Parathyroid adenoma (tissue), 2 donors: ENCODE measurements around the gene VEGFA.
A peak's percentile ranks its signal among the peaks of the same experiment; 100 is the strongest.

ENCODE experiments used
- H2AFZ ChIP-seq: fragments of 300-600 bp; sonication (generic); one replicate; pipeline ENCODE4 v1.7.0; 2017; ENCODE audit warnings: antibody characterized with exemption, mild to moderate bottlenecking
- H3K27ac ChIP-seq: fragments of 300-600 bp; sonication (generic); one replicate; pipeline ENCODE4 v1.7.0; 2017
- H3K27me3 ChIP-seq: fragments of 300-600 bp; sonication (generic); one replicate; pipeline ENCODE4 v1.7.0; 2017; ENCODE audit warnings: low read length; ENCODE audit not compliant: control insufficient read depth, insufficient read depth
- H3K36me3 ChIP-seq: fragments of 300-600 bp; sonication (generic); one replicate; pipeline ENCODE4 v1.7.0; 2017; ENCODE audit warnings: low read length; ENCODE audit not compliant: control insufficient read depth, insufficient read depth
- H3K4me1 ChIP-seq: fragments of 300-600 bp; sonication (generic); one replicate; pipeline ENCODE4 v1.7.0; 2017; ENCODE audit warnings: control low read depth
- H3K4me2 ChIP-seq: fragments of 300-600 bp; sonication (generic); one replicate; pipeline ENCODE4 v1.7.0; 2017; ENCODE audit warnings: low read length
- H3K4me3 ChIP-seq: fragments of 300-600 bp; sonication (generic); one replicate; pipeline ENCODE4 v1.7.0; 2017; ENCODE audit warnings: low read depth, low read length
- H3K79me2 ChIP-seq: fragments of 300-600 bp; sonication (generic); one replicate; pipeline ENCODE4 v1.7.0; 2017; ENCODE audit warnings: control low read depth
- H3K9ac ChIP-seq: fragments of 300-600 bp; sonication (generic); one replicate; pipeline ENCODE4 v1.7.0; 2017; ENCODE audit warnings: mild to moderate bottlenecking
- H3K9me3 ChIP-seq: fragments of 300-600 bp; sonication (generic); one replicate; pipeline ENCODE4 v1.7.0; 2017; ENCODE audit warnings: low read length; ENCODE audit not compliant: control insufficient read depth
- CTCF ChIP-seq: fragments of 300-600 bp; sonication (generic); IDR thresholded peaks from one replicate; pipeline ENCODE4 v1.7.0; 2017; ENCODE audit warnings: antibody characterized with exemption, mild to moderate bottlenecking
- donor health status: primary hyperparathyroidism.

The VEGFA gene

GRCh38 chr6:43778976-43779851 is 9.2 kb downstream of the VEGFA start:
- Histone ChIP-seq H2AFZ (no peak overlapping the region), H3K36me3 (no peaks in the 10 kb centered on the region), H3K9ac (no peak overlapping the region), H3K4me1 (peaks cover 46% of the 10 kb centered on the region), H3K4me2 (peak overlapping the region; percentile 31), H3K79me2 (peaks cover 43% of the 10 kb centered on the region), H3K9me3 (no peaks in the 10 kb centered on the region), H3K27me3 (no peaks in the 10 kb centered on the region), H3K27ac (no peak overlapping the region), H3K4me3 (no peak overlapping the region)
- peak; percentile 33 for TF ChIP-seq CTCF

GRCh38 chr6:43779852-43780236 is 9.8 kb downstream of the VEGFA start:
- Histone ChIP-seq H3K4me1 (peaks cover 41% of the 10 kb centered on the region), H3K36me3 (no peaks in the 10 kb centered on the region)

GRCh38 chr6:43780293-43780692 is 10.3 kb downstream of the VEGFA start:
- H3K36me3 ChIP-seq = no peaks in the 10 kb centered on the region
- no peaks in the 10 kb centered on the region for H3K27me3 ChIP-seq
- H3K4me1 ChIP-seq = peaks cover 37% of the 10 kb centered on the region
- no peak overlapping the region for H2AFZ ChIP-seq
- no peak overlapping the region for H3K4me3 ChIP-seq
- peak overlapping the region; percentile 25 for H3K27ac ChIP-seq
- peaks cover 32% of the 10 kb centered on the region for H3K79me2 ChIP-seq
- H3K9me3 ChIP-seq = no peaks in the 10 kb centered on the region
- TF ChIP-seq CTCF = no peak
- H3K9ac ChIP-seq = no peak overlapping the region
- no peak overlapping the region for H3K4me2 ChIP-seq

More at GRCh38 chr6:43779852-43780236, 9.8 kb downstream of the VEGFA start:
- H3K79me2 ChIP-seq = peaks cover 37% of the 10 kb centered on the region
- no peaks in the 10 kb centered on the region for H3K9me3 ChIP-seq
- no peaks in the 10 kb centered on the region for H3K27me3 ChIP-seq
- TF ChIP-seq CTCF = no peak
- H2AFZ ChIP-seq = no peak overlapping the region
- H3K9ac ChIP-seq = no peak overlapping the region
- H3K4me3 ChIP-seq = no peak overlapping the region
- H3K4me2 ChIP-seq = peak overlapping the region; percentile 31
- peak overlapping the region; percentile 25 for H3K27ac ChIP-seq

- Histone ChIP-seq H3K79me2 (peaks cover 31% of the 10 kb centered on the region), H3K4me3 (no peak overlapping the region), H3K9ac (no peak overlapping the region), H3K4me1 (peaks cover 29% of the 10 kb centered on the region), H3K9me3 (no peaks in the 10 kb centered on the region), H3K27ac (no peak overlapping the region), H3K27me3 (no peaks in the 10 kb centered on the region), H3K4me2 (no peak overlapping the region), H3K36me3 (no peaks in the 10 kb centered on the region), H2AFZ (no peak overlapping the region)
- no peak for TF ChIP-seq CTCF
Measured at GRCh38 chr6:43780941-43781928, 11.2 kb downstream of the VEGFA start.
